ENCODE results near the gene ZNF200. TPM values are rescaled to one million over a fixed set of nuclear protein-coding genes. Genes with fewer than 3 reads are reported as not detected.

ZNF200 gene
- total and polyA plus RNA-seq, 2 of the 13 experiments (the other 11 are each of a cell fraction or from before 2014, with no cell fraction given) = 3.5 to 16.5 TPM

GRCh38 chr16:3264137-3265036 is 29.4 kb upstream of the ZNF200 start (continued):
- TF ChIP-seq, protein P1, sequence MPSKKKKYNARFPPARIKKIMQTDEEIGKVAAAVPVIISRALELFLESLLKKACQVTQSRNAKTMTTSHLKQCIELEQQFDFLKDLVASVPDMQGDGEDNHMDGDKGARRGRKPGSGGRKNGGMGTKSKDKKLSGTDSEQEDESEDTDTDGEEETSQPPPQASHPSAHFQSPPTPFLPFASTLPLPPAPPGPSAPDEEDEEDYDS (CRISPR knock-in tag; IDR thresholded peaks at IDR 0.05) = peak; percentile 68
- no peak; the same call in 1 of the 2 replicates for TF ChIP-seq ZNF276 (CRISPR knock-in tag; IDR thresholded peaks at IDR 0.05; ENCODE audit: low read depth)
- no peak for TF ChIP-seq ARNT (IDR thresholded peaks at IDR 0.05)
- TF ChIP-seq UBTF (CRISPR knock-in tag; IDR thresholded peaks at IDR 0.05) = peak; percentile 62; the same call in 1 of the 2 replicates
- TF ChIP-seq, protein P2, sequence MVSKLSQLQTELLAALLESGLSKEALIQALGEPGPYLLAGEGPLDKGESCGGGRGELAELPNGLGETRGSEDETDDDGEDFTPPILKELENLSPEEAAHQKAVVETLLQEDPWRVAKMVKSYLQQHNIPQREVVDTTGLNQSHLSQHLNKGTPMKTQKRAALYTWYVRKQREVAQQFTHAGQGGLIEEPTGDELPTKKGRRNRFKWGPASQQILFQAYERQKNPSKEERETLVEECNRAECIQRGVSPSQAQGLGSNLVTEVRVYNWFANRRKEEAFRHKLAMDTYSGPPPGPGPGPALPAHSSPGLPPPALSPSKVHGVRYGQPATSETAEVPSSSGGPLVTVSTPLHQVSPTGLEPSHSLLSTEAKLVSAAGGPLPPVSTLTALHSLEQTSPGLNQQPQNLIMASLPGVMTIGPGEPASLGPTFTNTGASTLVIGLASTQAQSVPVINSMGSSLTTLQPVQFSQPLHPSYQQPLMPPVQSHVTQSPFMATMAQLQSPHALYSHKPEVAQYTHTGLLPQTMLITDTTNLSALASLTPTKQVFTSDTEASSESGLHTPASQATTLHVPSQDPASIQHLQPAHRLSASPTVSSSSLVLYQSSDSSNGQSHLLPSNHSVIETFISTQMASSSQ (IDR thresholded peaks at IDR 0.05; ENCODE audit: low read depth) = peak; percentile 24; the same call in 1 of the 2 replicates
- TF ChIP-seq, protein P2 (CRISPR knock-in tag; IDR thresholded peaks at IDR 0.05; ENCODE audit: borderline replicate concordance) = no peak; the same call in 1 of the 2 replicates
- TF ChIP-seq ZNF513 (CRISPR knock-in tag; conservative IDR thresholded peaks at IDR 0.05) = no peak
- peak; percentile 96 for TF ChIP-seq NFYC (CRISPR knock-in tag; IDR thresholded peaks at IDR 0.05)
- peak; percentile 91 for TF ChIP-seq SIN3A (IDR thresholded peaks at IDR 0.05; ENCODE audit: borderline replicate concordance, low read depth, low read length)
- peak; percentile 61; the same call in 1 of the 2 replicates for TF ChIP-seq MAZ (IDR thresholded peaks at IDR 0.05; ENCODE audit: borderline replicate concordance, low read depth, low read length)
- peak; percentile 45 for TF ChIP-seq MAZ (CRISPR knock-in tag; IDR thresholded peaks at IDR 0.05; ENCODE audit: low read depth)
- TF ChIP-seq SRSF1 (optimal IDR thresholded peaks at IDR 0.05; ENCODE audit: low read depth, low read length) = peak; percentile 70
- TF ChIP-seq ZNF660 (CRISPR knock-in tag; IDR thresholded peaks at IDR 0.05; ENCODE audit: borderline replicate concordance, low read depth) = no peak
- no peak for TF ChIP-seq NFIC (IDR thresholded peaks at IDR 0.05; ENCODE audit: low read length)
- no peak; the same call in 1 of the 2 replicates for TF ChIP-seq ZNF430 (CRISPR knock-in tag; IDR thresholded peaks at IDR 0.05)
- TF ChIP-seq TEAD2 (CRISPR knock-in tag; IDR thresholded peaks at IDR 0.05) = no peak; the same call in 1 of the 2 replicates
- peak; percentile 60; the same call in 1 of the 2 replicates for TF ChIP-seq FOXK2 (IDR thresholded peaks at IDR 0.05)
- no peak for TF ChIP-seq ZMAT5 (CRISPR knock-in tag; IDR thresholded peaks at IDR 0.05; ENCODE audit: borderline replicate concordance, low read depth)

Measured in HepG2 (cell line).